Measurements from ENCODE around the gene CYLD.

Gene CYLD

DNA sequence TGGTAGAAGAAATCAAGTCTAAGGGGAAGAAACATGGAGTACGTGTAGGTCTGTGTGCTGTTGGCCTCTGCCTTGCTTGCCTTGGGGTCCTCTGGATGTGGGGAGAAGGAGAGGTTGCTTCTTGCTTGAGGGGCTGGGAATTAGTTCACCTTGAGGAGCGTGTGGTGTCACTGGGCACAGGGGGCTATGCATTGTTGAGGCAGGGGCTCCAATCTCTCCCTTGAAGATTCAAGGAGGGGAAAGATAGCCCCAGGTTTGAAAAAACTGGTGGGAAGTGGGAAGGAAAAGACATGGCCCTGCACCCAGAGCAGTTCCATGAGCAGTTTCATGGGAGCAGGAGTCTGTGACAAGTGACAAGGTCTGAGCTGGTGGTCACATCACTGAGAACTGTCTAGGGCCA is 103.4 kb downstream of the CYLD start:
- CTCF ChIA-PET = interaction anchor here (0.6 kb wide), 1 partner anchor 97 kb away, joined by 3 read pairs; no protein-coding TSS in a partner anchor
- no peak overlapping the region for H3K4me3 ChIP-seq (ENCODE audit: low read depth, low read length)
- no peak overlapping the region for H3K27ac ChIP-seq (ENCODE audit: extremely low read depth, low read depth, low read length)
- TF ChIP-seq, protein P1, sequence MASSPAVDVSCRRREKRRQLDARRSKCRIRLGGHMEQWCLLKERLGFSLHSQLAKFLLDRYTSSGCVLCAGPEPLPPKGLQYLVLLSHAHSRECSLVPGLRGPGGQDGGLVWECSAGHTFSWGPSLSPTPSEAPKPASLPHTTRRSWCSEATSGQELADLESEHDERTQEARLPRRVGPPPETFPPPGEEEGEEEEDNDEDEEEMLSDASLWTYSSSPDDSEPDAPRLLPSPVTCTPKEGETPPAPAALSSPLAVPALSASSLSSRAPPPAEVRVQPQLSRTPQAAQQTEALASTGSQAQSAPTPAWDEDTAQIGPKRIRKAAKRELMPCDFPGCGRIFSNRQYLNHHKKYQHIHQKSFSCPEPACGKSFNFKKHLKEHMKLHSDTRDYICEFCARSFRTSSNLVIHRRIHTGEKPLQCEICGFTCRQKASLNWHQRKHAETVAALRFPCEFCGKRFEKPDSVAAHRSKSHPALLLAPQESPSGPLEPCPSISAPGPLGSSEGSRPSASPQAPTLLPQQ (tag by site-specific recombination; IDR thresholded peaks at IDR 0.05) = no peak
- TF ChIP-seq ZBTB44 (tag by site-specific recombination; IDR thresholded peaks at IDR 0.05) = no peak
- TF ChIP-seq ZBTB48 (tag by site-specific recombination; IDR thresholded peaks at IDR 0.05) = no peak
- no peak for TF ChIP-seq ZNF530 (tag by site-specific recombination; IDR thresholded peaks at IDR 0.05; ENCODE audit: low read depth)
- TF ChIP-seq, protein P2, sequence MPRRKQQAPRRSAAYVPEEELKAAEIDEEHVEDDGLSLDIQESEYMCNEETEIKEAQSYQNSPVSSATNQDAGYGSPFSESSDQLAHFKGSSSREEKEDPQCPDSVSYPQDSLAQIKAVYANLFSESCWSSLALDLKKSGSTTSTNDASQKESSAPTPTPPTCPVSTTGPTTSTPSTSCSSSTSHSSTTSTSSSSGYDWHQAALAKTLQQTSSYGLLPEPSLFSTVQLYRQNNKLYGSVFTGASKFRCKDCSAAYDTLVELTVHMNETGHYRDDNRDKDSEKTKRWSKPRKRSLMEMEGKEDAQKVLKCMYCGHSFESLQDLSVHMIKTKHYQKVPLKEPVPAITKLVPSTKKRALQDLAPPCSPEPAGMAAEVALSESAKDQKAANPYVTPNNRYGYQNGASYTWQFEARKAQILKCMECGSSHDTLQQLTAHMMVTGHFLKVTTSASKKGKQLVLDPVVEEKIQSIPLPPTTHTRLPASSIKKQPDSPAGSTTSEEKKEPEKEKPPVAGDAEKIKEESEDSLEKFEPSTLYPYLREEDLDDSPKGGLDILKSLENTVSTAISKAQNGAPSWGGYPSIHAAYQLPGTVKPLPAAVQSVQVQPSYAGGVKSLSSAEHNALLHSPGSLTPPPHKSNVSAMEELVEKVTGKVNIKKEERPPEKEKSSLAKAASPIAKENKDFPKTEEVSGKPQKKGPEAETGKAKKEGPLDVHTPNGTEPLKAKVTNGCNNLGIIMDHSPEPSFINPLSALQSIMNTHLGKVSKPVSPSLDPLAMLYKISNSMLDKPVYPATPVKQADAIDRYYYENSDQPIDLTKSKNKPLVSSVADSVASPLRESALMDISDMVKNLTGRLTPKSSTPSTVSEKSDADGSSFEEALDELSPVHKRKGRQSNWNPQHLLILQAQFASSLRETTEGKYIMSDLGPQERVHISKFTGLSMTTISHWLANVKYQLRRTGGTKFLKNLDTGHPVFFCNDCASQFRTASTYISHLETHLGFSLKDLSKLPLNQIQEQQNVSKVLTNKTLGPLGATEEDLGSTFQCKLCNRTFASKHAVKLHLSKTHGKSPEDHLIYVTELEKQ (tag by site-specific recombination; IDR thresholded peaks at IDR 0.05; ENCODE audit: borderline replicate concordance) = no peak
- no peak for TF ChIP-seq ZNF23 (tag by site-specific recombination; IDR thresholded peaks at IDR 0.05; ENCODE audit: borderline replicate concordance)
- no peak for TF ChIP-seq ZNF24 (tag by site-specific recombination; IDR thresholded peaks at IDR 0.05)
- TF ChIP-seq, protein P3, sequence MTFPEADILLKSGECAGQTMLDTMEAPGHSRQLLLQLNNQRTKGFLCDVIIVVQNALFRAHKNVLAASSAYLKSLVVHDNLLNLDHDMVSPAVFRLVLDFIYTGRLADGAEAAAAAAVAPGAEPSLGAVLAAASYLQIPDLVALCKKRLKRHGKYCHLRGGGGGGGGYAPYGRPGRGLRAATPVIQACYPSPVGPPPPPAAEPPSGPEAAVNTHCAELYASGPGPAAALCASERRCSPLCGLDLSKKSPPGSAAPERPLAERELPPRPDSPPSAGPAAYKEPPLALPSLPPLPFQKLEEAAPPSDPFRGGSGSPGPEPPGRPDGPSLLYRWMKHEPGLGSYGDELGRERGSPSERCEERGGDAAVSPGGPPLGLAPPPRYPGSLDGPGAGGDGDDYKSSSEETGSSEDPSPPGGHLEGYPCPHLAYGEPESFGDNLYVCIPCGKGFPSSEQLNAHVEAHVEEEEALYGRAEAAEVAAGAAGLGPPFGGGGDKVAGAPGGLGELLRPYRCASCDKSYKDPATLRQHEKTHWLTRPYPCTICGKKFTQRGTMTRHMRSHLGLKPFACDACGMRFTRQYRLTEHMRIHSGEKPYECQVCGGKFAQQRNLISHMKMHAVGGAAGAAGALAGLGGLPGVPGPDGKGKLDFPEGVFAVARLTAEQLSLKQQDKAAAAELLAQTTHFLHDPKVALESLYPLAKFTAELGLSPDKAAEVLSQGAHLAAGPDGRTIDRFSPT (tag by site-specific recombination; IDR thresholded peaks at IDR 0.05) = no peak
- TF ChIP-seq PBX3 (CRISPR knock-in tag; IDR thresholded peaks at IDR 0.05) = no peak
- TF ChIP-seq PRDM1 (tag by site-specific recombination; IDR thresholded peaks at IDR 0.05) = no peak
- no peak for TF ChIP-seq OVOL3 (tag by site-specific recombination; IDR thresholded peaks at IDR 0.05)
- no peak for TF ChIP-seq GFI1B (tag by site-specific recombination; IDR thresholded peaks at IDR 0.05)
- no peak for TF ChIP-seq ZNF596 (tag by site-specific recombination; IDR thresholded peaks at IDR 0.05)
- no peak for TF ChIP-seq ZNF768 (tag by site-specific recombination; IDR thresholded peaks at IDR 0.05)
- no peak for TF ChIP-seq SALL2 (tag by site-specific recombination; IDR thresholded peaks at IDR 0.05; ENCODE audit: borderline replicate concordance)
- no peak for TF ChIP-seq OSR2 (tag by site-specific recombination; IDR thresholded peaks at IDR 0.05)
- TF ChIP-seq, protein P4, sequence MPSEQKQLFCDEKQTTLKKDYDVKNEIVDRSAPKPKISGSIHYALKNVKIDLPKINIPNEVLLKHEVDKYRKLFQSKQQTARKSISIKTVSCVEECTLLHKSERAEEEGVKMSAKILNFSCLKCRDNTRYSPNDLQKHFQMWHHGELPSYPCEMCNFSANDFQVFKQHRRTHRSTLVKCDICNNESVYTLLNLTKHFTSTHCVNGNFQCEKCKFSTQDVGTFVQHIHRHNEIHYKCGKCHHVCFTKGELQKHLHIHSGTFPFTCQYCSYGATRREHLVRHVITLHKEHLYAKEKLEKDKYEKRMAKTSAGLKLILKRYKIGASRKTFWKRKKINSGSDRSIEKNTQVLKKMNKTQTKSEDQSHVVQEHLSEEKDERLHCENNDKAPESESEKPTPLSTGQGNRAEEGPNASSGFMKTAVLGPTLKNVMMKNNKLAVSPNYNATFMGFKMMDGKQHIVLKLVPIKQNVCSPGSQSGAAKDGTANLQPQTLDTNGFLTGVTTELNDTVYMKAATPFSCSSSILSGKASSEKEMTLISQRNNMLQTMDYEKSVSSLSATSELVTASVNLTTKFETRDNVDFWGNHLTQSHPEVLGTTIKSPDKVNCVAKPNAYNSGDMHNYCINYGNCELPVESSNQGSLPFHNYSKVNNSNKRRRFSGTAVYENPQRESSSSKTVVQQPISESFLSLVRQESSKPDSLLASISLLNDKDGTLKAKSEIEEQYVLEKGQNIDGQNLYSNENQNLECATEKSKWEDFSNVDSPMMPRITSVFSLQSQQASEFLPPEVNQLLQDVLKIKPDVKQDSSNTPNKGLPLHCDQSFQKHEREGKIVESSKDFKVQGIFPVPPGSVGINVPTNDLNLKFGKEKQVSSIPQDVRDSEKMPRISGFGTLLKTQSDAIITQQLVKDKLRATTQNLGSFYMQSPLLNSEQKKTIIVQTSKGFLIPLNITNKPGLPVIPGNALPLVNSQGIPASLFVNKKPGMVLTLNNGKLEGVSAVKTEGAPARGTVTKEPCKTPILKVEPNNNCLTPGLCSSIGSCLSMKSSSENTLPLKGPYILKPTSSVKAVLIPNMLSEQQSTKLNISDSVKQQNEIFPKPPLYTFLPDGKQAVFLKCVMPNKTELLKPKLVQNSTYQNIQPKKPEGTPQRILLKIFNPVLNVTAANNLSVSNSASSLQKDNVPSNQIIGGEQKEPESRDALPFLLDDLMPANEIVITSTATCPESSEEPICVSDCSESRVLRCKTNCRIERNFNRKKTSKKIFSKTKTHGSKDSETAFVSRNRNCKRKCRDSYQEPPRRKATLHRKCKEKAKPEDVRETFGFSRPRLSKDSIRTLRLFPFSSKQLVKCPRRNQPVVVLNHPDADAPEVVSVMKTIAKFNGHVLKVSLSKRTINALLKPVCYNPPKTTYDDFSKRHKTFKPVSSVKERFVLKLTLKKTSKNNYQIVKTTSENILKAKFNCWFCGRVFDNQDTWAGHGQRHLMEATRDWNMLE (tag by site-specific recombination; conservative IDR thresholded peaks at IDR 0.05; ENCODE audit: low read depth) = no peak
- no peaks in the 10 kb centered on the region for H3K4me1 ChIP-seq (ENCODE audit: control insufficient read depth, insufficient read depth, low read length)
- no peaks in the 10 kb centered on the region for H3K36me3 ChIP-seq (ENCODE audit: control insufficient read depth in 2 of 2, insufficient read depth in 1 of 2, low read length in 2 of 2)
- H3K9me3 ChIP-seq (ENCODE audit: control insufficient read depth, insufficient read depth, low read depth, low read length) = no peaks in the 10 kb centered on the region
- POLR2A ChIA-PET = no interaction called here

All from HEK293 (cell line).